Measurements from ENCODE around the gene H1-8. TPM values are rescaled to one million over a fixed set of nuclear protein-coding genes. Genes with fewer than 3 reads are reported as not detected.
"Not testable (repeated sequence)": the region's sequence is repeated elsewhere in the genome, so short reads cannot be mapped to it uniquely, and the experiment has no call there.

H1-8 gene
- total and polyA plus RNA-seq, 2 donors, result 0.09 to 0.78 TPM

DNA sequence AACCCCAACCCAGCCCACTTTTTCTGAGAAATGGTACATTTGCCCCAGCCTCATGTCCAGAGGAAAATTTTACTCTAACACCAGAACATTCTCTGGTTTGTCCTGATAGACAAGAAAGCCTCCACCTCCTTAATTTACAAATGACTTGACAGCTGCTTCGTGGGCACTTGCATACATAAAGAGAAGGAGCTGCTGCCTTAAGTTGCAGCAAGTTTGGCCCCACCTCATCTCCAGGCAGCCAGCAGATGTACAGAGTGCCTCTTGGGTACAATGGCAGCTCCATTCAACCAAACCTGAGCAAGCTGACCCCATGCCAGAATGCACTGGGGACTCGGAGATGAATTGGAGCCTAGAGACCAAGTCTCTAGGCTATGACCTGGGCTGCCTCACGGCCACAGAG is 6.2 kb upstream of the H1-8 start:
- H3K4me1 ChIP-seq (ENCODE audit: control insufficient read depth in 2 of 2, insufficient read depth in 2 of 2, low read length in 2 of 2), result no peaks in the 10 kb centered on the region
- H3K36me3 ChIP-seq (ENCODE audit: control insufficient read depth in 2 of 2, insufficient read depth in 2 of 2, low read length in 1 of 2), result no peaks in the 10 kb centered on the region
- no peak overlapping the region for H3K27ac ChIP-seq (ENCODE audit: low read depth in 1 of 2, low read length in 1 of 2)
- H3K9me3 ChIP-seq (ENCODE audit: control insufficient read depth in 2 of 2, insufficient read depth in 1 of 2, low read length in 1 of 2), result no peaks in the 10 kb centered on the region
- DNase-seq (ENCODE audit: low read depth in 6 of 9, low spot score in 9 of 9), result no peak
- no peaks in the 10 kb centered on the region for H3K27me3 ChIP-seq (ENCODE audit: control insufficient read depth in 2 of 2, insufficient read depth in 1 of 2, low read length in 1 of 2)
- H3K4me3 ChIP-seq (ENCODE audit: low read length in 2 of 2), result no peak overlapping the region
- WGBS, result 89% methylated on average over 3 of the region's 3 CpGs

DNA sequence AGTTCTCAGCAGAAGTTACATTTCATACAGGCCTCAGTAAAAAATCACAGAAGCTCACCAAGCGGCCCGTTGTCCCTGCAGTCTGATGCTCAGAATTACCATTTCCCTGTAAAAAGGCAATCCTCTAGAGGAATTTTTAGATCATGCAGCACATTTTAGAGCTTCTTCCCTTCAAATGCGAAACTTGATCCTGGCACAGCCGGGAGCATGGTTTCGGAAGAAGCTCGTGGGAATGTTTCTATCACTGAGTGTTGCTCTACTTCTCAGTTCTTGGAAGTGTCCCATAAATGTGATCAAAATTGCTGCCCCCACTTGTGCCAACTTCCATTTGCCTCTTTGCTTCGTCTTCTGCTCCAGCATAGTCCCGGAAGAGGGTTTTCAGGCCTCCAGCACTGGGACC is 3.8 kb upstream of the H1-8 start:
- WGBS, result 94% methylated on average over 8 of the region's 8 CpGs
- DNase-seq (ENCODE audit: low read depth in 6 of 9, low spot score in 9 of 9), result no peak
- Histone ChIP-seq H3K36me3 (ENCODE audit: control insufficient read depth in 2 of 2, insufficient read depth in 2 of 2, low read length in 1 of 2) (no peaks in the 10 kb centered on the region), H3K27me3 (ENCODE audit: control insufficient read depth in 2 of 2, insufficient read depth in 1 of 2, low read length in 1 of 2) (no peaks in the 10 kb centered on the region), H3K4me3 (ENCODE audit: low read length in 2 of 2) (no peak overlapping the region), H3K4me1 (ENCODE audit: control insufficient read depth in 2 of 2, insufficient read depth in 2 of 2, low read length in 2 of 2) (no peaks in the 10 kb centered on the region), H3K9me3 (ENCODE audit: control insufficient read depth in 2 of 2, insufficient read depth in 1 of 2, low read length in 1 of 2) (no peaks in the 10 kb centered on the region), H3K27ac (ENCODE audit: low read depth in 1 of 2, low read length in 1 of 2) (no peak overlapping the region)

DNA sequence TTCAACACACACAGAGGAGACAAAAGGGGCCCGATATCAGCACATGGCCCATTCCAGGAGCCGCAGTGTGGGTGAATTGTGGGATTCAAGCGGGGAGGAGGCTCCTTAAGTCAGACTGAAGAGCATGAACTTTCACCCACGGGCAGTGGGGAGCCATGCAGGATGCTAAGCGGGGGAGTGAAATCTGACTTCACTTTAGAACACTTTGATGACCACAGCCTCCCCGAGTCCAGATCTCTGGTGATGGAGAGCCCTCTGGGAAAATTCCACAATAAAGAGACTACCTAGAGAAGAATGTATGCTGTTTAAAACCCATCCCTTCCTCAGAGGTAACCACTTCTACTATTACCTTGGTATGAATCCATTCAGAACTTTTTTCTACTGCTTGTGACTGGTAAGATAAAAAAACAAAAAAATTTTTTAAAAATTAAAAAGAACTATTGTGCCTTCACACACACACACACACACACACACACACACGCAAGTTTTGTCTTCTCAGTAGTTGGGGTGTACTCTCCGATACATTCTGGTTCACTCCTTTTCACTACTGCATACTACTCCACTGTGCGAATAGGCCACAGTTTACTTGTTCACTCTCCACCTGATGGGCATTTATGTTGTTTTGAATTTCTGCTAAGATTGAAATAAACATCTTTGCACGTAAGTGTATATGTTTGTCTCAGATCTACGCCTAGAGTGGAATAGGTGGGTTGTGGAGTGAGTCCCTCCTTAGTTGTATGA is 2.0 kb upstream of the H1-8 start:
- Histone ChIP-seq H3K9me3 (ENCODE audit: control insufficient read depth in 2 of 2, insufficient read depth in 1 of 2, low read length in 1 of 2) (no peaks in the 10 kb centered on the region), H3K36me3 (ENCODE audit: control insufficient read depth in 2 of 2, insufficient read depth in 2 of 2, low read length in 1 of 2) (no peaks in the 10 kb centered on the region), H3K4me1 (ENCODE audit: control insufficient read depth in 2 of 2, insufficient read depth in 2 of 2, low read length in 2 of 2) (no peaks in the 10 kb centered on the region), H3K27ac (ENCODE audit: low read depth in 1 of 2, low read length in 1 of 2) (no peak overlapping the region), H3K27me3 (ENCODE audit: control insufficient read depth in 2 of 2, insufficient read depth in 1 of 2, low read length in 1 of 2) (no peaks in the 10 kb centered on the region), H3K4me3 (ENCODE audit: low read length in 2 of 2) (no peak overlapping the region)
- DNase-seq (ENCODE audit: low read depth in 6 of 9, low spot score in 9 of 9), result no peak
- 97% methylated on average over 11 of the region's 11 CpGs for WGBS

DNA sequence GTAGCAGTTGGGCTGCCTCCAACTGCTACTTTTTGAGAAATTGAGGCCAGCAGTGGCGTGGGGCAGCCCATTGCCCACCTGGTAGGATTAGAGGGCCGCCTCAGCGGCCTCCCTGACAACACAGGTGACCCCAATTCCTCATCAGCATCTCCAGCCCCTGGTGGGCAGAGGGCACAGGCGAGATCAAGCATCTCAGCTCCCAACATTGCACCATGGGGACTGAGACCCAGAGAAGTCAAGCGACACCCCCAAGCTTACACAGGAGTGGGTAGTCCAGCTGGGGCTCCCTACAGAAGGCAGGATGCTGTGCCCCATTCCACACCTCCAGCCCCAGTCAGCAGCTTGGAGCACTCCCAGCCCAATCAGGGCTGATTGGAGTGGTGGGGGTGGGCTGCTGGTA is 228 bp upstream of the H1-8 start:
- Histone ChIP-seq H3K36me3 (ENCODE audit: control insufficient read depth in 2 of 2, insufficient read depth in 2 of 2, low read length in 1 of 2) (no peaks in the 10 kb centered on the region), H3K27ac (ENCODE audit: low read depth in 1 of 2, low read length in 1 of 2) (no peak overlapping the region), H3K27me3 (ENCODE audit: control insufficient read depth in 2 of 2, insufficient read depth in 1 of 2, low read length in 1 of 2) (no peaks in the 10 kb centered on the region), H3K4me1 (ENCODE audit: control insufficient read depth in 2 of 2, insufficient read depth in 2 of 2, low read length in 2 of 2) (peaks cover 0 to under 1% of the 10 kb centered on the region in 2 donors), H3K4me3 (ENCODE audit: low read length in 2 of 2) (no peak overlapping the region), H3K9me3 (ENCODE audit: control insufficient read depth in 2 of 2, insufficient read depth in 1 of 2, low read length in 1 of 2) (no peaks in the 10 kb centered on the region)
- no peak for DNase-seq (ENCODE audit: low read depth in 6 of 9, low spot score in 9 of 9)
- 96% methylated on average over 5 of the region's 5 CpGs for WGBS

DNA sequence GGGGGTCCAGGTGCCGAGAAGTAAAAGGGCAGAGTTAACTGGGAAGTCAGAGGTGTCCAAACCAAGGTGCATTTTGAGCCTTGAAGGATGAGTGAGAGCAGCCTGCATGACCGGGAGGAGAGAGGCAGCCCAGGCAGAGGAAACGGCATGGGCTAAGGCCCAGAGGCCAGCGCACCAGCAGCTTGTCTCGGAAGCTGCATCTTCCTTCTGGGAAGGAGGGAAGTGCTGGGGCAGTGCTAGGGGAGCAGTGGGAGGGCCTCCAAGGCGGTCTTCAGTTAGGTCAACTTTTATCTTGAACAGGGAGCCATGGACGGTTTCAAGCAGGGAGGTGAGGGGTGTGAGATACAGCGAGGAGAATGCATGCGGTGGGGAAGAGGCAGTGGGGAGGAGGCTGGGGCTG is 1.0 kb downstream of the H1-8 start:
- DNase-seq (ENCODE audit: low read depth in 6 of 9, low spot score in 9 of 9), result no peak
- no peak overlapping the region for H3K27ac ChIP-seq (ENCODE audit: low read depth in 1 of 2, low read length in 1 of 2)
- H3K27me3 ChIP-seq (ENCODE audit: control insufficient read depth in 2 of 2, insufficient read depth in 1 of 2, low read length in 1 of 2), result no peaks in the 10 kb centered on the region
- no peak overlapping the region for H3K4me3 ChIP-seq (ENCODE audit: low read length in 2 of 2)
- H3K36me3 ChIP-seq (ENCODE audit: control insufficient read depth in 2 of 2, insufficient read depth in 2 of 2, low read length in 1 of 2), result no peaks in the 10 kb centered on the region
- H3K9me3 ChIP-seq (ENCODE audit: control insufficient read depth in 2 of 2, insufficient read depth in 1 of 2, low read length in 1 of 2), result no peaks in the 10 kb centered on the region
- peaks cover 0 to 11% of the 10 kb centered on the region in 2 donors for H3K4me1 ChIP-seq (ENCODE audit: control insufficient read depth in 2 of 2, insufficient read depth in 2 of 2, low read length in 2 of 2)
- WGBS, result 97% methylated on average over 9 of the region's 9 CpGs

DNA sequence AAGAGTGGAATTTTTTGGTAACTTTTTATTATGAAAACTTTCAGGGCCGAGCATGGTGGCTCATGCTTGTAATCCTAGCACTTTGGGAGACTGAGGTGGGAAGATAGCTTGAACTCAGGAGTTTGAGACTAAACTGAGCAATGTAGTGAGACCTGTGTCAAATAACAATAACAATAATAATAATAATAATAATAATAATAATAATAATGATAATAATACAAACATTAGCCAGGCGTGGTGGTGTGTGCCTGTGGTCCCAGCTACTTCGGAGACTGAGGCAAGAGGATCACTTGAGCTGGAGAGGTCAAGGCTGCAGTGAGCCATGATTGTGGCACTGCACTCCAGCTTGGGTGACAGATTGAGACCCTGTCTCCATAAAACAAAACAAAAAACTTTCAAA is 3.0 kb downstream of the H1-8 start:
- not testable (repeated sequence) for H3K36me3 ChIP-seq (ENCODE audit: control insufficient read depth in 2 of 2, insufficient read depth in 2 of 2, low read length in 1 of 2); H3K27ac ChIP-seq (ENCODE audit: low read depth in 1 of 2, low read length in 1 of 2); H3K27me3 ChIP-seq (ENCODE audit: control insufficient read depth in 2 of 2, insufficient read depth in 1 of 2, low read length in 1 of 2); H3K4me3 ChIP-seq (ENCODE audit: low read length in 2 of 2); H3K9me3 ChIP-seq (ENCODE audit: control insufficient read depth in 2 of 2, insufficient read depth in 1 of 2, low read length in 1 of 2); DNase-seq (ENCODE audit: low read depth in 6 of 9, low spot score in 9 of 9)
- 97% methylated on average over 3 of the region's 3 CpGs for WGBS
- peaks cover 0 to 25% of the 10 kb centered on the region in 2 donors for H3K4me1 ChIP-seq (ENCODE audit: control insufficient read depth in 2 of 2, insufficient read depth in 2 of 2, low read length in 2 of 2)

DNA sequence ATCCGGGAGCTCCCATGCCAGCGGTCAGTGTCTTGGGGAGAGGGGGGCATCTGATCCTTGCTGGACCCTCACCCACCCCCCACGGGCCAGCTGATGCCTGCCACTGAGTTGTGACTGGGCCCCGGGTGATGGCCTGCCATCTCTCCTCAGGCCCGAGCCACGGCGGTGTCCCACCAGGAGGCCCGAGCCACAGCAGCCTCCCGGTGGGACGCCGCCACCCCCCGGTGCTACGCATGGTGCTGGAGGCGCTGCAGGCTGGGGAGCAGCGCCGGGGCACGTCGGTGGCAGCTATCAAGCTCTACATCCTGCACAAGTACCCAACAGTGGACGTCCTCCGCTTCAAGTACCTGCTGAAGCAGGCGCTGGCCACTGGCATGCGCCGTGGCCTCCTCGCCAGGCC is 4.3 kb downstream of the H1-8 start:
- no peaks in the 10 kb centered on the region for H3K9me3 ChIP-seq (ENCODE audit: control insufficient read depth in 2 of 2, insufficient read depth in 1 of 2, low read length in 1 of 2)
- H3K4me3 ChIP-seq (ENCODE audit: low read length in 2 of 2), result no peak overlapping the region
- no peak for DNase-seq (ENCODE audit: low read depth in 6 of 9, low spot score in 9 of 9)
- 98% methylated on average over 24 of the region's 24 CpGs for WGBS
- no peak overlapping the region for H3K27ac ChIP-seq (ENCODE audit: low read depth in 1 of 2, low read length in 1 of 2)
- peaks cover 7 to 37% of the 10 kb centered on the region in 2 donors for H3K4me1 ChIP-seq (ENCODE audit: control insufficient read depth in 2 of 2, insufficient read depth in 2 of 2, low read length in 2 of 2)
- no peaks in the 10 kb centered on the region for H3K27me3 ChIP-seq (ENCODE audit: control insufficient read depth in 2 of 2, insufficient read depth in 1 of 2, low read length in 1 of 2)
- no peaks in the 10 kb centered on the region for H3K36me3 ChIP-seq (ENCODE audit: control insufficient read depth in 2 of 2, insufficient read depth in 2 of 2, low read length in 1 of 2)

DNA sequence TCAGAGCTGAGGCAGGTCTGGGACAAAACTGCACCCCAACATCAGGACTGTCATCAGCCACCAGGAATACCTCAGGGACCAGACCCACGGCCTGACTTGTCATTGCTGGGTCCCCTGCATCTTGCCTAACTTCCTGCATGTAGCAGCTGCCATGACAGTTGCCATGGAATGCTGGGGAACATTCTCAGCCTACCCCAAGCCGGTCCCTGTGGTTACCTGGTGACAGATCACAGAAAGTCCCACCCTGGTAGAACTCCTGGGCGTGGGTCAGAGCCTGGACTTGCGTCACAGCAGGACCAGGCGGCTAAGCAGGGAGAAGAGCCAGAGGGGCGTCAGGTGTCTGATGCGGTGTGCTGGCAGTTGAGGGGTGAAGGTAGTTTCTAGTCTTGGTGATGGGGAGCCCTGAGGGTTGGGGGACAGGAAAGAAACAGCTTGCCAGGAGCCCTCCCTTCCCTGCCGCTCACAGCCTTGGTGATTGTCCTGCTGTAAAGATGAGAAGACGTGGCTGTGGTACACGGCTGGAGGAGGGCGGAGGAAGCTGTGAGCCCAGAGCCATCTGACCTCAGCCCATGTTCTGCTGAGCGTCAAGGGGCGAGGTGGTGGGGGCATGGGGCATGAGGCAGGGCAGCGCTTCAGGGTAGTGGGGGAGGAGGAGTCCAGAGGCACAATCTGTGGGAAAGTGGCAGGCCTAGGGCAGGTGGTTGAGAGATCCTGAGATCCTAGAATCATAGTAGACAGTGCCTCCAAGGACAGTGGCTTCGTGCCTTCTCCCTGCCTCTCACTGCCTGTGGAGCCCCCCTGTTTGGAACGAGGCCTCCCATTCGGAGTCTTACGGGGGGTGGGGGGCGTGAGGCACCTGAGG is 5.4 kb downstream of the H1-8 start:
- WGBS, result 91% methylated on average over 19 of the region's 19 CpGs
- no peak overlapping the region for H3K27ac ChIP-seq (ENCODE audit: low read depth in 1 of 2, low read length in 1 of 2)

DNA sequence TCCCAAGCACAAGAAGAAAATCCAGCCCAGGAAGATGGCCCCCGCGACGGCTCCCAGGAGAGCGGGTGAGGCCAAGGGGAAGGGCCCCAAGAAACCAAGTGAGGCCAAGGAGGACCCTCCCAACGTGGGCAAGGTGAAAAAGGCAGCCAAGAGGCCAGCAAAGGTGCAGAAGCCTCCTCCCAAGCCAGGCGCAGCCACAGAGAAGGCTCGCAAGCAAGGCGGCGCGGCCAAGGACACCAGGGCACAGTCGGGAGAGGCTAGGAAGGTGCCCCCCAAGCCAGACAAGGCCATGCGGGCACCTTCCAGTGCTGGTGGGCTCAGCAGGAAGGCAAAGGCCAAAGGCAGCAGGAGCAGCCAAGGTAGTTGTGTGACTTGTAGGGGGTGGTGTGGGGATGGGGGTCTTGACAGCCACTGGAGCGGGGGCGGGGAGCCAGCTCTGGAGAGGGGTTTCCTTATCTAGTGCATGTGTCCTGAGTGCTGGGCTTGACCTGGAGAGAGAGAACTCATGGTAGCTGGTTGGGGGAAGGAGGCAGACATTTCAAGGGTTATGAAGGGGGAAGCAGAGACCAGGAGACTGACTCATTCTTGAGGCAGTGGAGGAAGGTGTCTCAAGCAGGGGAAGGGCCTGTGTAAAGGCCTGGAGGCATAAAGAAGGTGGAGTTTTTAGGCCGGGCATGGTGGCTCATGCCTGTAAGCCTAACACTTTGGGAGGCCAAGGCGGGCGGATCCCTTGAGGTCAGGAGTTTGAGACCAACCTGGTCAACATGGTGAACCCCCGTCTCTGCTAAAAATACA is 6.2 kb downstream of the H1-8 start:
- no peak overlapping the region for H3K4me3 ChIP-seq (ENCODE audit: low read length in 2 of 2)
- H3K4me1 ChIP-seq (ENCODE audit: control insufficient read depth in 2 of 2, insufficient read depth in 2 of 2, low read length in 2 of 2), result peaks cover 16 to 55% of the 10 kb centered on the region in 2 donors
- no peaks in the 10 kb centered on the region for H3K9me3 ChIP-seq (ENCODE audit: control insufficient read depth in 2 of 2, insufficient read depth in 1 of 2, low read length in 1 of 2)
- no peak for DNase-seq (ENCODE audit: low read depth in 6 of 9, low spot score in 9 of 9)
- H3K27ac ChIP-seq (ENCODE audit: low read depth in 1 of 2, low read length in 1 of 2), result no peak overlapping the region
- H3K36me3 ChIP-seq (ENCODE audit: control insufficient read depth in 2 of 2, insufficient read depth in 2 of 2, low read length in 1 of 2), result no peaks in the 10 kb centered on the region
- H3K27me3 ChIP-seq (ENCODE audit: control insufficient read depth in 2 of 2, insufficient read depth in 1 of 2, low read length in 1 of 2), result no peaks in the 10 kb centered on the region
- WGBS, result 96% methylated on average over 18 of the region's 18 CpGs

More for the DNA sequence above, 5.4 kb downstream of the H1-8 start:
- Histone ChIP-seq H3K4me1 (ENCODE audit: control insufficient read depth in 2 of 2, insufficient read depth in 2 of 2, low read length in 2 of 2) (peaks cover 13 to 48% of the 10 kb centered on the region in 2 donors), H3K9me3 (ENCODE audit: control insufficient read depth in 2 of 2, insufficient read depth in 1 of 2, low read length in 1 of 2) (no peaks in the 10 kb centered on the region), H3K4me3 (ENCODE audit: low read length in 2 of 2) (no peak overlapping the region), H3K27me3 (ENCODE audit: control insufficient read depth in 2 of 2, insufficient read depth in 1 of 2, low read length in 1 of 2) (no peaks in the 10 kb centered on the region), H3K36me3 (ENCODE audit: control insufficient read depth in 2 of 2, insufficient read depth in 2 of 2, low read length in 1 of 2) (no peaks in the 10 kb centered on the region)
- no peak for DNase-seq (ENCODE audit: low read depth in 6 of 9, low spot score in 9 of 9)
